MM.1S (cell line): ENCODE results near the gene C4orf46.

ENCODE experiments used
- DNase-seq: peaks from one replicate; pipeline ENCODE4 v3.0.0-alpha.2; 2015
- H2AFZ ChIP-seq: fragments of 300-600 bp; sonication (generic); 2 replicates; pipeline ENCODE4 v1.6.0; 2016; ENCODE audit warnings: antibody characterized with exemption, low read length
- H3F3A ChIP-seq: fragments of 300-600 bp; sonication (generic); 2 replicates; pipeline ENCODE4 v1.6.1; 2016; ENCODE audit warnings: mild to moderate bottlenecking, antibody characterized with exemption, low read length, moderate library complexity, mixed read lengths; ENCODE audit not compliant: insufficient read depth
- H3K27ac ChIP-seq: fragments of 300-600 bp; sonication (generic); 2 replicates; pipeline ENCODE4 v1.5.1; 2016; ENCODE audit warnings: mild to moderate bottlenecking, low read length
- H3K27me3 ChIP-seq: fragments of 300-600 bp; sonication (generic); replicated peaks from 2 replicates; pipeline ENCODE4 v1.6.0; 2016; ENCODE audit warnings: low read length; ENCODE audit not compliant: insufficient read depth
- H3K36me3 ChIP-seq: fragments of 300-600 bp; sonication (generic); replicated peaks from 2 replicates; pipeline ENCODE4 v1.6.1; 2016; ENCODE audit warnings: mild to moderate bottlenecking, low read length, mixed read lengths; ENCODE audit not compliant: insufficient read depth
- H3K4me1 ChIP-seq: fragments of 300-600 bp; sonication (generic); 2 replicates; pipeline ENCODE4 v1.6.1; 2016; ENCODE audit warnings: low read length, mixed read lengths
- H3K4me2 ChIP-seq: fragments of 300-600 bp; sonication (generic); 2 replicates; pipeline ENCODE4 v1.6.0; 2016; ENCODE audit warnings: low read depth, low read length
- H3K4me3 ChIP-seq: fragments of 300-600 bp; sonication (generic); 2 replicates; pipeline ENCODE4 v1.5.1; 2016; ENCODE audit warnings: low read length, mixed read lengths
- H3K79me2 ChIP-seq: fragments of 300-600 bp; sonication (generic); 2 replicates; pipeline ENCODE4 v1.6.1; 2016; ENCODE audit warnings: mixed run types, low read length, mixed read lengths
- H3K9ac ChIP-seq: fragments of 300-600 bp; sonication (generic); 2 replicates; pipeline ENCODE4 v1.6.1; 2016; ENCODE audit warnings: low read length, mixed read lengths
- H3K9me2 ChIP-seq: fragments of 300-600 bp; sonication (generic); replicated peaks from 2 replicates; pipeline ENCODE4 v1.6.1; 2016; ENCODE audit warnings: mild to moderate bottlenecking, low read length, mixed read lengths; ENCODE audit not compliant: insufficient read depth
- H3K9me3 ChIP-seq: fragments of 300-600 bp; sonication (generic); replicated peaks from 2 replicates; pipeline ENCODE4 v1.6.1; 2016; ENCODE audit warnings: mild to moderate bottlenecking, low read length, mixed read lengths; ENCODE audit not compliant: insufficient read depth
- H4K20me1 ChIP-seq: fragments of 300-600 bp; sonication (generic); 2 replicates; pipeline ENCODE4 v1.6.1; 2016; ENCODE audit warnings: mild to moderate bottlenecking, low read length, moderate library complexity, mixed read lengths; ENCODE audit not compliant: insufficient read depth
- CTCF ChIP-seq: fragments of 300-600 bp; sonication (generic); IDR thresholded peaks from 2 replicates; pipeline ENCODE4 v1.5.1; 2016; ENCODE audit warnings: antibody characterized with exemption, low read length, mixed read lengths
- EZH2 ChIP-seq: fragments of 300-600 bp; sonication (generic); optimal IDR thresholded peaks from 2 replicates; pipeline ENCODE3; 2017; ENCODE audit warnings: low read depth, mild to moderate bottlenecking, antibody characterized with exemption, low read length, mixed read lengths
- EZH2phosphoT487 ChIP-seq: fragments of 300-600 bp; sonication (generic); IDR thresholded peaks from 2 replicates; pipeline ENCODE4 v1.6.1; 2018; ENCODE audit warnings: antibody characterized with exemption, low read length

Gene C4orf46

GRCh38 chr4:158625544-158625943 is 46.1 kb downstream of the C4orf46 start:
- H3K36me3 ChIP-seq: no peaks in the 10 kb centered on the region
- TF ChIP-seq EZH2: no peak
- no peak for TF ChIP-seq CTCF
- TF ChIP-seq EZH2phosphoT487: no peak
- no peak for DNase-seq
- no peaks in the 10 kb centered on the region for H4K20me1 ChIP-seq
- H3K9me3 ChIP-seq: no peaks in the 10 kb centered on the region
- no peaks in the 10 kb centered on the region for H3K79me2 ChIP-seq
- no peaks in the 10 kb centered on the region for H3F3A ChIP-seq
- H2AFZ ChIP-seq: no peak overlapping the region
- no peak overlapping the region for H3K4me2 ChIP-seq
- H3K4me3 ChIP-seq: no peak overlapping the region
- H3K9me2 ChIP-seq: no peaks in the 10 kb centered on the region
- H3K27me3 ChIP-seq: no peaks in the 10 kb centered on the region
- no peak overlapping the region for H3K27ac ChIP-seq
- H3K4me1 ChIP-seq: no peaks in the 10 kb centered on the region
- H3K9ac ChIP-seq: no peak overlapping the region

GRCh38 chr4:158624889-158625478 is 46.7 kb downstream of the C4orf46 start:
- H3K9me2 ChIP-seq: no peaks in the 10 kb centered on the region
- H3K9ac ChIP-seq: no peak overlapping the region

DNA sequence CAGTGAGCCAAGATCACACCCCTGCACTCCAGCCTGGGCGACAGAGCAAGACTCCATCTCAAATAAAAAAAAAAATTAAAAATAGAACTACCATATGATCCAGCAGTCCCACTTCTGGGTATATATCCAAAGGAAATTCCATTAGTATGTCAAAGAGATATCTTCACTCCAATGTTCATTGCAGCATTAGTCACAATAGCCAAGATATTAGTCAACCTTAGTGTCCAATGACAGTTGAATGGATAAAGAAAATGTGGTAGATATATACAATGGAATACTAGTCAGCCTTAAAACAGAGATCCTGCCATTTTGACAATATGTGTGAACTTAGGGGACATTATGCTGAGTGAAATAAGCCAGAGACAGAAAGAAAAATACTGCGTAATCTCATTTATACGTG is 49.4 kb downstream of the C4orf46 start:
- Histone ChIP-seq H3K4me3 (no peak overlapping the region), H3F3A (no peaks in the 10 kb centered on the region), H2AFZ (no peak overlapping the region), H3K36me3 (no peaks in the 10 kb centered on the region), H3K9me2 (no peaks in the 10 kb centered on the region), H3K9me3 (no peaks in the 10 kb centered on the region), H4K20me1 (no peaks in the 10 kb centered on the region), H3K9ac (no peak overlapping the region), H3K4me1 (no peaks in the 10 kb centered on the region), H3K4me2 (no peak overlapping the region), H3K27me3 (no peaks in the 10 kb centered on the region), H3K79me2 (no peaks in the 10 kb centered on the region), H3K27ac (no peak overlapping the region)
- DNase-seq: no peak
- TF ChIP-seq CTCF: no peak
- no peak for TF ChIP-seq EZH2phosphoT487
- no peak for TF ChIP-seq EZH2

More at GRCh38 chr4:158624889-158625478, 46.7 kb downstream of the C4orf46 start:
- Histone ChIP-seq H3K79me2 (no peaks in the 10 kb centered on the region), H3K4me2 (no peak overlapping the region), H3K36me3 (no peaks in the 10 kb centered on the region), H3K4me1 (no peaks in the 10 kb centered on the region), H2AFZ (no peak overlapping the region), H3K27ac (no peak overlapping the region), H3K27me3 (no peaks in the 10 kb centered on the region), H3K9me3 (no peaks in the 10 kb centered on the region), H3K4me3 (no peak overlapping the region), H4K20me1 (no peaks in the 10 kb centered on the region), H3F3A (no peaks in the 10 kb centered on the region)
- TF ChIP-seq EZH2 (no peak), EZH2phosphoT487 (no peak), CTCF (peak; percentile 79)
- DNase-seq: peak; percentile 55
